ENCODE data around the gene PGC.

PGC gene

GRCh38 chr6:41746107-41746506, 1.1 kb downstream of the PGC start:
- Histone ChIP-seq H4K20me1 (ENCODE audit: insufficient read depth) (no peaks in the 10 kb centered on the region), H2AFZ (ENCODE audit: low read depth) (no peak overlapping the region), H3K9ac (no peak overlapping the region), H3K4me2 (no peak overlapping the region), H3K27ac (no peak overlapping the region), H3K4me3 (IDR thresholded peaks at IDR 0.05; ENCODE audit: insufficient read depth, low read depth, low read length) (no peak overlapping the region), H3K4me1 (ENCODE audit: low read depth, poor library complexity, severe bottlenecking) (no peaks in the 10 kb centered on the region), H3K27me3 (ENCODE audit: insufficient read depth, low read depth) (no peaks in the 10 kb centered on the region), H3K36me3 (ENCODE audit: insufficient read depth) (no peaks in the 10 kb centered on the region), H3K79me2 (ENCODE audit: insufficient read depth, low read depth) (no peaks in the 10 kb centered on the region)
- no peak for TF ChIP-seq CTCF (conservative IDR thresholded peaks at IDR 0.05; ENCODE audit: low read depth, low read length)

GRCh38 chr6:41744236-41744787, 2.9 kb downstream of the PGC start:
- no peaks in the 10 kb centered on the region for H3K36me3 ChIP-seq (ENCODE audit: insufficient read depth)
- no peaks in the 10 kb centered on the region for H4K20me1 ChIP-seq (ENCODE audit: insufficient read depth)
- no peaks in the 10 kb centered on the region for H3K4me1 ChIP-seq (ENCODE audit: low read depth, poor library complexity, severe bottlenecking)
- no peak overlapping the region for H2AFZ ChIP-seq (ENCODE audit: low read depth)
- H3K79me2 ChIP-seq (ENCODE audit: insufficient read depth, low read depth): no peaks in the 10 kb centered on the region
- H3K9ac ChIP-seq: no peak overlapping the region
- no peak overlapping the region for H3K4me2 ChIP-seq
- TF ChIP-seq CTCF (conservative IDR thresholded peaks at IDR 0.05; ENCODE audit: low read depth, low read length): no peak
- no peak overlapping the region for H3K4me3 ChIP-seq (IDR thresholded peaks at IDR 0.05; ENCODE audit: insufficient read depth, low read depth, low read length)
- no peak overlapping the region for H3K27ac ChIP-seq
- H3K27me3 ChIP-seq (ENCODE audit: insufficient read depth, low read depth): no peaks in the 10 kb centered on the region

- Histone ChIP-seq H3K4me1 (ENCODE audit: low read depth, poor library complexity, severe bottlenecking) (no peaks in the 10 kb centered on the region), H3K79me2 (ENCODE audit: insufficient read depth, low read depth) (no peaks in the 10 kb centered on the region), H2AFZ (ENCODE audit: low read depth) (no peak overlapping the region), H3K27ac (no peak overlapping the region), H3K4me3 (IDR thresholded peaks at IDR 0.05; ENCODE audit: insufficient read depth, low read depth, low read length) (no peak overlapping the region), H3K36me3 (ENCODE audit: insufficient read depth) (no peaks in the 10 kb centered on the region), H4K20me1 (ENCODE audit: insufficient read depth) (no peaks in the 10 kb centered on the region), H3K4me2 (no peak overlapping the region), H3K27me3 (ENCODE audit: insufficient read depth, low read depth) (no peaks in the 10 kb centered on the region), H3K9ac (no peak overlapping the region)
- TF ChIP-seq CTCF (conservative IDR thresholded peaks at IDR 0.05; ENCODE audit: low read depth, low read length): no peak
These were observed 3.6 kb downstream of the PGC start for GRCh38 chr6:41743406-41744235.

- H3K36me3 ChIP-seq (ENCODE audit: insufficient read depth): no peaks in the 10 kb centered on the region
- TF ChIP-seq CTCF (conservative IDR thresholded peaks at IDR 0.05; ENCODE audit: low read depth, low read length): no peak
- H3K4me1 ChIP-seq (ENCODE audit: low read depth, poor library complexity, severe bottlenecking): no peaks in the 10 kb centered on the region
- no peaks in the 10 kb centered on the region for H3K79me2 ChIP-seq (ENCODE audit: insufficient read depth, low read depth)
- no peak overlapping the region for H3K27ac ChIP-seq
- no peak overlapping the region for H3K9ac ChIP-seq
- no peak overlapping the region for H2AFZ ChIP-seq (ENCODE audit: low read depth)
- H3K4me3 ChIP-seq (IDR thresholded peaks at IDR 0.05; ENCODE audit: insufficient read depth, low read depth, low read length): no peak overlapping the region
- H4K20me1 ChIP-seq (ENCODE audit: insufficient read depth): no peaks in the 10 kb centered on the region
- no peak overlapping the region for H3K4me2 ChIP-seq
- H3K27me3 ChIP-seq (ENCODE audit: insufficient read depth, low read depth): no peaks in the 10 kb centered on the region
These were observed 5.3 kb downstream of the PGC start for GRCh38 chr6:41741625-41742490.

Measured in KMS-11 (cell line).